CD4-positive, alpha-beta T cell (primary cell): ENCODE results near the gene ZSCAN18. TPM values are rescaled to one million over a fixed set of nuclear protein-coding genes. Genes with fewer than 3 reads are reported as not detected.

Experiments used
- ATAC-seq: fragments of 200-7000 bp; cut with Tn5 transposase; one replicate; pipeline ENCODE4 v1.10.0; 2022; ENCODE audit warnings: mild to moderate bottlenecking; ENCODE audit not compliant: poor library complexity
- CTCF ChIA-PET: fragments of 350-600 bp; sonication (Branson Sonifier 250); formaldehyde crosslinking; loops from one replicate; lab custom pipeline; 2021; ENCODE audit warnings: antibody characterized with exemption, inconsistent platforms; lab: Charles Lee
- POLR2A ChIA-PET: fragments of 350-600 bp; sonication (Branson Sonifier 250); formaldehyde crosslinking; loops from one replicate; lab custom pipeline; 2021; ENCODE audit warnings: antibody characterized with exemption, inconsistent platforms; lab: Charles Lee
- DNase-seq, 14 experiments: peaks; one replicate each; pipeline ENCODE4 v3.0.0-alpha.2; 2013 to 2020; ENCODE audit warnings: mixed read lengths in 2 of 14
- H3K27ac ChIP-seq, 2 donors: one replicate each; pipeline versions ENCODE4 v1.5.1 to v1.7.0; 2013; ENCODE audit warnings: low read length in 2 of 2, low read depth in 1 of 2, mild to moderate bottlenecking in 1 of 2
- H3K27me3 ChIP-seq, 2 experiments: 1 replicate in 1 of 2; 2 replicates in 1 of 2; pipeline versions ENCODE4 v1.6.1 to v1.7.0; 2013; ENCODE audit warnings: low read length in 2 of 2, control low read depth in 1 of 2, mild to moderate bottlenecking in 1 of 2, moderate library complexity in 1 of 2; ENCODE audit not compliant: insufficient read depth in 2 of 2, control insufficient read depth in 1 of 2
- H3K36me3 ChIP-seq: one replicate; pipeline ENCODE4 v1.6.1; 2013; ENCODE audit warnings: low read length, control low read depth; ENCODE audit not compliant: insufficient read depth
- H3K4me1 ChIP-seq: one replicate; pipeline ENCODE4 v1.6.1; 2013; ENCODE audit warnings: low read length, control low read depth; ENCODE audit not compliant: insufficient read depth
- H3K4me3 ChIP-seq: one replicate; pipeline ENCODE4 v1.5.1; 2013; ENCODE audit warnings: mild to moderate bottlenecking, low read length, moderate library complexity
- H3K9me3 ChIP-seq, 2 experiments: 1 replicate in 1 of 2; 2 replicates in 1 of 2; pipeline versions ENCODE4 v1.6.1 to v1.7.0; 2013; ENCODE audit warnings: low read length in 2 of 2, mild to moderate bottlenecking in 2 of 2, control low read depth in 1 of 2, moderate library complexity in 1 of 2; ENCODE audit not compliant: control insufficient read depth in 1 of 2, insufficient read depth in 1 of 2
- H3K27ac Mint-ChIP-seq: one replicate; pipeline ENCODE4 v1.8.0; 2020; ENCODE audit warnings: mixed read lengths
- H3K27me3 Mint-ChIP-seq: one replicate; pipeline ENCODE4 v1.8.0; 2021; ENCODE audit warnings: mixed read lengths
- H3K36me3 Mint-ChIP-seq: one replicate; pipeline ENCODE4 v1.8.0; 2021; ENCODE audit warnings: low read depth, mixed read lengths
- H3K4me1 Mint-ChIP-seq: one replicate; pipeline ENCODE4 v1.8.0; 2021; ENCODE audit warnings: low read depth, mixed read lengths
- H3K4me3 Mint-ChIP-seq: one replicate; pipeline ENCODE4 v1.8.0; 2020; ENCODE audit warnings: mild to moderate bottlenecking, mixed read lengths
- H3K9me3 Mint-ChIP-seq: one replicate; pipeline ENCODE4 v1.8.0; 2020; ENCODE audit warnings: mixed read lengths
- CTCF ChIP-seq: fragments of 200-600 bp; IDR thresholded peaks from one replicate; pipeline ENCODE4 v1.8.0; 2022; ENCODE audit warnings: antibody characterized with exemption, mild to moderate bottlenecking
- intact Hi-C, 2 experiments: fragments of 100-400 bp; cut with DNase I in 1 of 2; cut with micrococcal nuclease in 1 of 2; formaldehyde crosslinking; loops; one replicate each; pipeline versions ENCODE4 v1.15.1 to v1.9.0; 2023 to 2025; cut with DNase I, micrococcal nuclease
- total RNA-seq, 174 experiments: library from RNA in 2 of 174; stranded (reverse) in 2 of 174; gene quantifications; one replicate each; pipeline ENCODE4 v1.2.3 and lab custom pipeline; 2021 to 2026

Gene ZSCAN18
- total RNA-seq, 2 experiments from 2014 or later, result 57.1 to 58.8 TPM

- POLR2A ChIA-PET, result no interaction called here
- H3K9me3 ChIP-seq, result peaks cover 77 to 94% of the 10 kb centered on the region in 2 experiments
- H3K27ac Mint-ChIP-seq, result no peak overlapping the region
Observed at GRCh38 chr19:58084596-58085347, 13.3 kb downstream of the ZSCAN18 start.

GRCh38 chr19:58083021-58083420 is 15.0 kb downstream of the ZSCAN18 start:
- DNase-seq (no peak), ATAC-seq (no peak)
- peaks cover 75 to 95% of the 10 kb centered on the region in 2 experiments for H3K9me3 ChIP-seq
- no peaks in the 10 kb centered on the region for H3K4me1 Mint-ChIP-seq
- peaks cover 16% of the 10 kb centered on the region for H3K9me3 Mint-ChIP-seq
- TF ChIP-seq CTCF, result no peak
- no peak overlapping the region for H3K4me3 ChIP-seq
- H3K27me3 Mint-ChIP-seq, result no peaks in the 10 kb centered on the region
- no peak overlapping the region for H3K27ac ChIP-seq
- intact Hi-C loops, result no loop called here
- peaks cover 8% of the 10 kb centered on the region for H3K36me3 ChIP-seq
- ChIA-PET POLR2A (no interaction called here), CTCF (no interaction called here)
- no peak overlapping the region for H3K4me3 Mint-ChIP-seq
- H3K27ac Mint-ChIP-seq, result no peak overlapping the region
- H3K27me3 ChIP-seq, result no peaks in the 10 kb centered on the region
- H3K4me1 ChIP-seq, result no peaks in the 10 kb centered on the region
- H3K36me3 Mint-ChIP-seq, result peaks cover 75% of the 10 kb centered on the region

More at GRCh38 chr19:58084596-58085347, 13.3 kb downstream of the ZSCAN18 start:
- DNase-seq (no peak), ATAC-seq (no peak)
- H3K27me3 Mint-ChIP-seq, result no peaks in the 10 kb centered on the region
- TF ChIP-seq CTCF, result no peak
- no peaks in the 10 kb centered on the region for H3K4me1 ChIP-seq
- no peak overlapping the region for H3K27ac ChIP-seq
- peaks cover 76% of the 10 kb centered on the region for H3K36me3 Mint-ChIP-seq
- no peak overlapping the region for H3K4me3 Mint-ChIP-seq
- peaks cover 8% of the 10 kb centered on the region for H3K36me3 ChIP-seq
- no peaks in the 10 kb centered on the region for H3K4me1 Mint-ChIP-seq
- H3K9me3 Mint-ChIP-seq, result peaks cover 16% of the 10 kb centered on the region
- H3K4me3 ChIP-seq, result no peak overlapping the region
- CTCF ChIA-PET, result no interaction called here
- intact Hi-C loops, result no loop called here
- no peaks in the 10 kb centered on the region for H3K27me3 ChIP-seq

GRCh38 chr19:58079792-58080191 is 18.2 kb downstream of the ZSCAN18 start:
- ATAC-seq (no peak), DNase-seq (no peak)
- H3K4me3 ChIP-seq, result no peak overlapping the region
- CTCF ChIA-PET, result no interaction called here
- no peaks in the 10 kb centered on the region for H3K27me3 ChIP-seq
- no peak for TF ChIP-seq CTCF
- no peaks in the 10 kb centered on the region for H3K27me3 Mint-ChIP-seq
- no peak overlapping the region for H3K27ac Mint-ChIP-seq
- intact Hi-C loops, result no loop called here
- H3K4me1 ChIP-seq, result no peaks in the 10 kb centered on the region
- no peak overlapping the region for H3K27ac ChIP-seq
- H3K9me3 Mint-ChIP-seq, result peaks cover 19% of the 10 kb centered on the region
- H3K4me1 Mint-ChIP-seq, result no peaks in the 10 kb centered on the region
- peaks cover 62 to 84% of the 10 kb centered on the region in 2 experiments for H3K9me3 ChIP-seq
- H3K4me3 Mint-ChIP-seq, result no peak overlapping the region
- H3K36me3 Mint-ChIP-seq, result peaks cover 73% of the 10 kb centered on the region
- POLR2A ChIA-PET, result no interaction called here
- H3K36me3 ChIP-seq, result no peaks in the 10 kb centered on the region
